GM12872 (cell line): Measurements from ENCODE around the gene IL17C.

Source experiments
- TF ChIP-seq, protein P1 (sequence below): IDR thresholded peaks from 3 replicates; pipeline ENCODE4 v1.5.1; 2011; ENCODE audit warnings: low read depth, mild to moderate bottlenecking, low read length, moderate library complexity; ENCODE audit not compliant: insufficient read depth

The IL17C gene

DNA sequence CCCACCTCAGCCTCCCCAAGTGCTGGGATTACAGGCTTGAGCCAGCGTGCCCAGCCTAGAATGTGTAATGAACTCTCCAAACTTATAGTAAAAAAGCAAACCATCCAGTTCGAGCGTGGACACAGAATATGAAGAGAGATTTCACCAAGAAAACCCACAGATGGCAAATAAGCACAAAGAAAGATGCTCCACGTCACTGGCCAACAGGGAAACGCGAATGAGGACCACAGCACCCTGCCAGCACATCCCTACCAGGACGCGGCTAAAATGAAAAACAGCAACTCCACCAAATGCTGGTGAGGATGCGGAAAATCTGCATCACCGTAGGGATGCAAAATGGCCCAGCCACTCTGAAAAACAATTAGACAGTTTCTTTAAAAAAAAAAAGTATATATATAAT lies 23.1 kb downstream of the IL17C start:
- TF ChIP-seq, protein P1, sequence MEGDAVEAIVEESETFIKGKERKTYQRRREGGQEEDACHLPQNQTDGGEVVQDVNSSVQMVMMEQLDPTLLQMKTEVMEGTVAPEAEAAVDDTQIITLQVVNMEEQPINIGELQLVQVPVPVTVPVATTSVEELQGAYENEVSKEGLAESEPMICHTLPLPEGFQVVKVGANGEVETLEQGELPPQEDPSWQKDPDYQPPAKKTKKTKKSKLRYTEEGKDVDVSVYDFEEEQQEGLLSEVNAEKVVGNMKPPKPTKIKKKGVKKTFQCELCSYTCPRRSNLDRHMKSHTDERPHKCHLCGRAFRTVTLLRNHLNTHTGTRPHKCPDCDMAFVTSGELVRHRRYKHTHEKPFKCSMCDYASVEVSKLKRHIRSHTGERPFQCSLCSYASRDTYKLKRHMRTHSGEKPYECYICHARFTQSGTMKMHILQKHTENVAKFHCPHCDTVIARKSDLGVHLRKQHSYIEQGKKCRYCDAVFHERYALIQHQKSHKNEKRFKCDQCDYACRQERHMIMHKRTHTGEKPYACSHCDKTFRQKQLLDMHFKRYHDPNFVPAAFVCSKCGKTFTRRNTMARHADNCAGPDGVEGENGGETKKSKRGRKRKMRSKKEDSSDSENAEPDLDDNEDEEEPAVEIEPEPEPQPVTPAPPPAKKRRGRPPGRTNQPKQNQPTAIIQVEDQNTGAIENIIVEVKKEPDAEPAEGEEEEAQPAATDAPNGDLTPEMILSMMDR, result no peak

DNA sequence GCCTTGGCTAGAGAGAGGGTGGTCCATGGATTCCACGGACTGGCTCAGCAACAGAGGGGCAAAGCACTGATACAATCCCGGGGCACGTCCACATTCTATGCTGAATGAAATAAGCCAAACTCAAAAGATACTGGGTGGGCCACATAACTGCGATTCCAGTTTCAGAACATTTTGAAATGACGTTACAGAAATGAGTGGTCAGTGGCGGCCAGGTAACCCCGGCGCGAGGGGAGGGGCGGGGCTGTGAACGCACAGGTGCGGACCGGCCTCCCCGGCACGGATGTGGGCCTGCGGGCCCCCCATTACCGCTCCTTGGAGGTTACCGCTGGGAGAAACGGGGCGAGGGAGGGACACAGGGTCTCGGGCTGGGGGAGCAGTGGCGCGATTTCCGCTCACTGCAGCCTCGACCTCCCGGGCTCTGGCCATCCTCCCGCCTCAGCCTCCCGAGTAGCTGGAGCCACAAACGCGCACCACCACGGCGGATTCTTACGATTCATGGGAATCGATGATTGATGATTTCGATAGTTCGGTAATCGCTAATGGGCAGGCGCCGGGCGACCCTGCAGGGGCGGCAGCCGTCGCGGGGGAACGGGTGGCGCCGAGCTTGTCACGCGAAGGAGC lies 24.0 kb downstream of the IL17C start:
- TF ChIP-seq, protein P1, result no peak

DNA sequence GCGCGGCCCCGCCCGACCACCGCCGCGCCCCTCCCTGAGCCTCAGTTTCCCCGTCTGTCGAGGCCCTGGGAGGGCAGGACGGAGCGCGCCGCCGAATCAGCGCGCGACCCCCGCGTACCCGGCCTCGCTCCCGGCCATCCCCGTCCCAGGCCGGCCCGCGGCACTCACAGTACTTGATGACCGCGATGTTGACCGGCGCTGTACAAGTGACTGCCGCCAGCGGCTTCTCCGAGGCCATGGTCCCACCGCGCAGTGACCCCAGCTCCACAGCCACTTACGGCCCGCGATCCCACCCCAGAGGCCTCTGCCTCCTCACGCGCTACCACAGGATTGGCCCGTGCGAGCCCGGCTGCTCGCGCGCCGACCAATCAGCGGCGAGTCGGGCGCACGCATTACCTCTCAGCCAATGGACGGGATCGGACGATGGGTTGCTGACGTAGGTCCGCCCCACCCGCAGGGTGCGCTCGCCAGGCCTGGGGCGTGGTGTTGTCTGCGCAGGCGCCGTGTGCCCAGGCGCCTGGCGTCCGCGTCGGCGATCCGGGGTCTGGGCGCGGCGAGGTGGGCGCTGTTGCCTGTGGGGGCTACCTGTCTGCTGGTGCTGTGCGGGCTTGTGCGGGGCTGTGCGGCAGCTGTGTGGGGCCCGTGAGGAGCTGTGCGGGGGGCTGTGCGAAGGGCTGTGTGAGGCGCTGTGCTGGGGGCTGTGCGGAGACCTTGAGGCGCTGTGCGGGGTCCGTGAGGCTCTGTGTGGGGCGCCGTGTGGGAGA lies 24.7 kb downstream of the IL17C start, which contains the start of gene MVD:
MVD (minus strand) TSS at position 249 of the 764 bp plus-strand sequence; CDS start at position 238, 11 bp downstream.
- TF ChIP-seq, protein P1, result no peak

DNA sequence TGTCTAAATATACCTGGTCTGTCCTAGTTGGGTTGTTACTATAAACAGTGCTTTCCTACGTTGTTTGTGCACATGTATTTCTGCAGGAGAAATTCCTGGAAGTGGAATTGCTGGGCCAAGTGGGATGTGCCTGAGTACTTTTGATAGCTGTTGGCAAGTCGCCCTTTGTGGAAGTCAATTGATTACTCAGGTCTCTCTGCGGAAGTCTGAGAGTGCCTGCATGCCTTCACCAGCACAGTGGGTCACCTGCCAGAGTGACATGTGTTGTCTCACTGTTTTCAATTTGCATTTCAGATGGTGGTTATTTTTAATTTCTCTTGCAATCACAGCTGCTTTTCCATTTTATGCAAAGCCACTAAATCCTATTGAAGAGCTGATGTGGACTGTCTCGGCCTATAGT lies 26.8 kb downstream of the IL17C start:
- TF ChIP-seq, protein P1, result no peak

DNA sequence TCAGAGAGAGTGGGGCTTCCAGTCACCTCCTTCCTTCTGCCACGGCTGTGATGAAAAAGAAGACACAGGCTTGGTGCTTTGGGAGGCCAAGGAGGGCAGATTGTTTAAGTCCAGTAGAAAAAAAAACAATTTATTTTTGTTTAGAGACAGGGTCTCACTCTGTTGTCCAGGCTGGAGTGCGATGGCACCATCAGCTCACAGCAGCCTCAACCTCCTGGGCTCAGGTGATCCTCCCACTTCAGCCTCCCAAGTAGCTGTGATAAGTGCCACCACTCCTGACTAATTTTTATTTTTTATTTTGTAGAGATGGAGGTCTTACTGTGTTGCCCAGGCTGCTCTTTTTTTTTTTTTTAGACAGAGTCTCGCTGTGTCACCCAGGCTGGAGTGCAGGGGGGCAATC lies 27.2 kb downstream of the IL17C start:
- TF ChIP-seq, protein P1, result no peak

DNA sequence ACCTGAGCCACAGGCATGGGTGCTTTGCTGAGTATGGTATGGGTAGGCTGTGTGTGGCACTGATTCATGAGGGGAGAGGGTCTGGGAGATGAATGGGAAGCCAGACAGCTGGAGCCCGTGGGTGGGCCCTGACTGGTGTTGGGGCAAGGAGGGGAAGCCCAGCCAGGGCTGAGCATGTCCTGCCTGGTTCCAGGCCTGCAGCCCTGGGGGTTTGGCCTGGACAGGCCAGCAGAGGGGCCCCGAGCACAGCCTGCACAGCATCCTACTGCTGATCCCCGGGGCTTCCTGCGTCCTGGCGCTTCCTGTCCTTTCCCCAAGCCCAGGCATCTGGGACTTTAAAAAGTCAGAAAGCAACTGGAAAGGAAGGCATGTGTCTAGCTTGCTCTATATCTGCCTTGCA lies 29.1 kb downstream of the IL17C start:
- TF ChIP-seq, protein P1, result no peak

DNA sequence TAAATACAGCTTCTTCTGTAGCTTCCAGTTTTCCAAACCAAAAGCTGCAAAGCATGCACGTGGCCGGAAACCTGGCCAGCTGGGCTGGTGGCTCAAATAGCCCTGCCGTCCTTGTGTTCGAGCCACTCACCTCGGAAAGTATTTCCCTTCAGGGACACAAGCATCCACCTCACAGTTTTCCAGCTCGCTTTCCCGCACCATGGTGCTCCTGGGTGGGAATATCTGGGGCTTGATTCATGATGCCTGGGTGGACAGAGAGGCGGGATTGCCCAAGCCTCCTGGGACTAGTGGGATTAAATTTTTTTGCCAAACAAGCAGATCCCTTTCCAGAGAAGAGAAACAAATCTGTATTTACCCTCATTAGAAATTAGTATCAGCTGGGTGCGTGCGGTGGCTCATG lies 31.6 kb downstream of the IL17C start:
- TF ChIP-seq, protein P1, result no peak
